ENCODE results near the gene EPHA2.

EPHA2 gene

GRCh38 chr1:16119504-16119903 lies 36.4 kb downstream of the EPHA2 start:
- ATAC-seq: no peak
- no peak for TF ChIP-seq ZFP30 (CRISPR knock-in tag; IDR thresholded peaks at IDR 0.05)
- no peak for TF ChIP-seq OSR1 (CRISPR knock-in tag; IDR thresholded peaks at IDR 0.05)
- no peak for TF ChIP-seq CREB5 (CRISPR knock-in tag; IDR thresholded peaks at IDR 0.05; ENCODE audit: low read depth)
- TF ChIP-seq, protein P1, sequence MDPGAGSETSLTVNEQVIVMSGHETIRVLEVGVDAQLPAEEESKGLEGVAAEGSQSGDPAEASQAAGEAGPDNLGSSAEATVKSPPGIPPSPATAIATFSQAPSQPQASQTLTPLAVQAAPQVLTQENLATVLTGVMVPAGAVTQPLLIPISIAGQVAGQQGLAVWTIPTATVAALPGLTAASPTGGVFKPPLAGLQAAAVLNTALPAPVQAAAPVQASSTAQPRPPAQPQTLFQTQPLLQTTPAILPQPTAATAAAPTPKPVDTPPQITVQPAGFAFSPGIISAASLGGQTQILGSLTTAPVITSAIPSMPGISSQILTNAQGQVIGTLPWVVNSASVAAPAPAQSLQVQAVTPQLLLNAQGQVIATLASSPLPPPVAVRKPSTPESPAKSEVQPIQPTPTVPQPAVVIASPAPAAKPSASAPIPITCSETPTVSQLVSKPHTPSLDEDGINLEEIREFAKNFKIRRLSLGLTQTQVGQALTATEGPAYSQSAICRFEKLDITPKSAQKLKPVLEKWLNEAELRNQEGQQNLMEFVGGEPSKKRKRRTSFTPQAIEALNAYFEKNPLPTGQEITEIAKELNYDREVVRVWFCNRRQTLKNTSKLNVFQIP (CRISPR knock-in tag; IDR thresholded peaks at IDR 0.05; ENCODE audit: borderline replicate concordance, low read depth): no peak
- TF ChIP-seq PATZ1 (CRISPR knock-in tag; IDR thresholded peaks at IDR 0.05; ENCODE audit: borderline replicate concordance): no peak
- no peak for TF ChIP-seq CSDC2 (CRISPR knock-in tag; IDR thresholded peaks at IDR 0.05)
- TF ChIP-seq ESRRG (CRISPR knock-in tag; IDR thresholded peaks at IDR 0.05): no peak
- TF ChIP-seq SNAI2 (CRISPR knock-in tag; IDR thresholded peaks at IDR 0.05): no peak
- TF ChIP-seq ZFP3 (CRISPR knock-in tag; IDR thresholded peaks at IDR 0.05): no peak
- TF ChIP-seq ARNTL (CRISPR knock-in tag; IDR thresholded peaks at IDR 0.05; ENCODE audit: borderline replicate concordance, low read depth): no peak
- TF ChIP-seq GLIS3 (CRISPR knock-in tag; IDR thresholded peaks at IDR 0.05): no peak
- TF ChIP-seq ZNF8 (CRISPR knock-in tag; IDR thresholded peaks at IDR 0.05): no peak

DNA sequence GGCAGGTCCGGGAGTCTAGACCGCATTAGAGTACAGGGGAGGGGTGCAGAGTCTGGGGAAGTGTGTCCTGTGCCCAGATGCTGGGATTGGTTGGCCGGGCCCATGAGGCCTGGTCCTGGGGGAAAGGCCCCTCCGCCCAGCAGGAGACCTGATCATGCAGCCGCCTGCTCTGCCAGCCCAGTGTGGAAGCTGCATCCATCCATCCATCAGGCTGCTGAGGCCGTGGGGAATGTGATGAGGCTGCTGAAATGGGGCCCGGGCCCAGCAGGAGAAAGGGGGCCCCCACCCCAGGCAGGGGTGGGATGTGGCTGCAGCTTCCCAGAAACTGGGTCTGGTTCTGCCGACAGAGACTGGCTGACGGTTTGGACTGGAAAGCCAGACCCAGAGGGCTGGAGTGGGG lies 37.2 kb downstream of the EPHA2 start:
- TF ChIP-seq CREB5 (CRISPR knock-in tag; IDR thresholded peaks at IDR 0.05; ENCODE audit: low read depth) (no peak), ESRRG (CRISPR knock-in tag; IDR thresholded peaks at IDR 0.05) (no peak), BACH2 (CRISPR knock-in tag; IDR thresholded peaks at IDR 0.05; ENCODE audit: borderline replicate concordance) (no peak), TCF4 (CRISPR knock-in tag; IDR thresholded peaks at IDR 0.05; ENCODE audit: borderline replicate concordance) (no peak), SNAI2 (CRISPR knock-in tag; IDR thresholded peaks at IDR 0.05) (no peak), ZFP3 (CRISPR knock-in tag; IDR thresholded peaks at IDR 0.05) (no peak), TSHZ2 (CRISPR knock-in tag; IDR thresholded peaks at IDR 0.05) (no peak), RARB (CRISPR knock-in tag; IDR thresholded peaks at IDR 0.05) (no peak), ZNF565 (CRISPR knock-in tag; conservative IDR thresholded peaks at IDR 0.05; ENCODE audit: low read depth) (no peak), PPARA (CRISPR knock-in tag; IDR thresholded peaks at IDR 0.05; ENCODE audit: borderline replicate concordance) (no peak), GLIS3 (CRISPR knock-in tag; IDR thresholded peaks at IDR 0.05) (no peak)
- TF ChIP-seq, protein P2, sequence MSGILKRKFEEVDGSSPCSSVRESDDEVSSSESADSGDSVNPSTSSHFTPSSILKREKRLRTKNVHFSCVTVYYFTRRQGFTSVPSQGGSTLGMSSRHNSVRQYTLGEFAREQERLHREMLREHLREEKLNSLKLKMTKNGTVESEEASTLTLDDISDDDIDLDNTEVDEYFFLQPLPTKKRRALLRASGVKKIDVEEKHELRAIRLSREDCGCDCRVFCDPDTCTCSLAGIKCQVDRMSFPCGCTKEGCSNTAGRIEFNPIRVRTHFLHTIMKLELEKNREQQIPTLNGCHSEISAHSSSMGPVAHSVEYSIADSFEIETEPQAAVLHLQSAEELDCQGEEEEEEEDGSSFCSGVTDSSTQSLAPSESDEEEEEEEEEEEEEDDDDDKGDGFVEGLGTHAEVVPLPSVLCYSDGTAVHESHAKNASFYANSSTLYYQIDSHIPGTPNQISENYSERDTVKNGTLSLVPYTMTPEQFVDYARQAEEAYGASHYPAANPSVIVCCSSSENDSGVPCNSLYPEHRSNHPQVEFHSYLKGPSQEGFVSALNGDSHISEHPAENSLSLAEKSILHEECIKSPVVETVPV (CRISPR knock-in tag; IDR thresholded peaks at IDR 0.05): no peak
- TF ChIP-seq, protein P1 (CRISPR knock-in tag; IDR thresholded peaks at IDR 0.05; ENCODE audit: borderline replicate concordance, low read depth): no peak
- ATAC-seq: no peak

Measured in SK-N-SH treated with all-trans-retinoic acid at 6 μM for 48 hours (cell line).